Middle frontal gyrus (tissue), 1 donor: Measurements from ENCODE around the gene S100A14.

Source experiments
- DNase-seq: peaks from one replicate; pipeline ENCODE4 v3.0.0-alpha.2; 2015; ENCODE audit warnings: low spot score; ENCODE audit errors: extremely low spot score

The S100A14 gene

GRCh38 chr1:153566414-153567371 lies 49.4 kb downstream of the S100A14 start:
- DNase-seq = no peak

- no peak for DNase-seq
Observed at GRCh38 chr1:153565529-153566374, 50.4 kb downstream of the S100A14 start, which contains the start of gene S100A2. TSS of gene S100A2 (minus strand) at chr1:153565844. CDS start at chr1:153563877, 1,967 bp downstream.
